Measurements from ENCODE around the gene LGALS13. TPM values are rescaled to one million over a fixed set of nuclear protein-coding genes. Genes with fewer than 3 reads are reported as not detected.

The LGALS13 gene, protein sequence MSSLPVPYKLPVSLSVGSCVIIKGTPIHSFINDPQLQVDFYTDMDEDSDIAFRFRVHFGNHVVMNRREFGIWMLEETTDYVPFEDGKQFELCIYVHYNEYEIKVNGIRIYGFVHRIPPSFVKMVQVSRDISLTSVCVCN
- under 1 TPM in 2 of 10 donors, not detected in 8; 0.34 to 0.71 TPM for polyA plus RNA-seq (ENCODE audit: insufficient read length in 10 of 10)
- long read RNA-seq, donor 1: 0 reads
- long read RNA-seq, donor 2: 0 reads
- long read RNA-seq, donor 3: 0 reads
- long read RNA-seq, donor 4: 0 reads
- long read RNA-seq, donor 5: 0 reads
- long read RNA-seq, donor 6: 0 reads
- long read RNA-seq, donor 7: 0 reads
- long read RNA-seq, donor 8: 0 reads
- long read RNA-seq, donor 9: 0 reads

DNA sequence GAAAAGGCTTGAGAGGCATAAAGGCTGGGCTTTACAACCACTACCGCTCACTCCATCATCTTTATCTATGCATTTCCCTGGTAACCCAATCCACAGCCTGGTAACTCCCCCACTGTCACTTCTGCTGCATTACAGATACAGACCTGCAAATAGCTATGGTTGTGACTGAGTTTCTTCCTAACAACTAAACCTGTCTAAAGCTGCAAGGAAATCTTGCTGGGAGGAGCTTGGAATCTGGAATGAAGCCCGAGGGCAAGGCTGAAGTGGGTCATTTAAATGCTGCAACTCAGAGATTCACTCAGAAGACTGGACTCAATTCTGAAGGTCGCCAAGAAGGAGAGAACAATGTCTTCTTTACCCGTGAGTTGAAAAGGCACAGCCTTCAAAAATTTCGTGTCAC, at the start of gene LGALS13:
TSS of gene LGALS13 (plus strand) at position 301 of the 400 bp plus-strand sequence. CDS start at position 346, 45 bp downstream.
- DNase-seq: no peak

DNA sequence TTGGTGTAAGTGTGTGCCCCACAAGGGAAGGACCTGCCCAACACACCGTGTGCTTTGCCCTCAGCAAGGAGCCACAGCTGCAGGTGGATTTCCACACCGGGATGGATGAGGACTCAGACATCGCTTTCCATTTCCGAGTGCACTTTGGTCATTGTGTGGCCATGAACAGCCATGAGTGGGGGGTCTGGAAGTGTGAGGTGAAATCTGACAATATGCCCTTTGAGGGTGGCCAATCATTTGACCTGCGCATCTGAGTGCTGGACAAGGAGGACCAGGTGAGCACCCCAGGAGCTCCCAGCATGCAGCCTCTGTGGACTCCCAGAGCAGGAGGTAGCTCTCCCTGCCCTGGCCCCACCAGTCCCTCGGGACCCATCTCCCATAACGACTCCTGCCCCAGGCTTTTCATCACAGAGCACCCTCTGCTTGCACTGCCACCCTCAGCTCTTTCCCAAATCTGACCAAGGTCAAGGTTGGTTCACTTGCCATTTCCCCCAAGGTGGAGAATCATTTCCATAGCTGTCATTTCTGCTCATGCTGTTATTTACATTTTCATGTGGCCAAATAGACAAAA, 49.2 kb upstream of the LGALS13 start:
- no peak for DNase-seq

DNA sequence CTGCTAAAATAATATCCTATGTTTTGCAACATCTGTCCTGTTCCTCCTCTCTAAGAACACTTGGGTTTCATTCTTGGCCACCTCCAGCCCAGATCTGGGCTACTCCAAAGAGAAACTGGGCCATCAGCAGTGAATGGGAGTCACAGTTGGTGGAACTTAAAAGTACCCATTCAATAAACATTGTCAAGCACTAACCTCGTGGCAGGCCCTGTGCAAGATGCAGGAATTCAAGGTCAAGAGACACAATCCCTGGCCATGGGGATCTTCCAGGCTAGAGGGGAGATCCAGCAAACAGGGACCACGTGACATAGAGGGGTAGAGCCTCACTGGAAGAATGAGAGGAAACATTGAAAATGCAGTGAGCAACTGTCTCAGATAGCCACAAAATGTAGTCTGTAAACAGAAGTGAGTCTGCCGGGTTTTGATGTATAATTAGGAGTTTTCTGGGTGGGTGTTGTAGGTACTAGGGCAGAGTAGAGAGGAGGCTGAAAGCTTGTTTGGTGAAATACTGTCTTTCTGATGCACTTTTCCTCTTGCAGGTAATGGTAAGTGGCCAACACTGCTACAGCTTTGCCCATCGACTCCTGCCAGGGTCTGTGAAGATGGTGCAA, 47.5 kb upstream of the LGALS13 start:
- DNase-seq: no peak

DNA sequence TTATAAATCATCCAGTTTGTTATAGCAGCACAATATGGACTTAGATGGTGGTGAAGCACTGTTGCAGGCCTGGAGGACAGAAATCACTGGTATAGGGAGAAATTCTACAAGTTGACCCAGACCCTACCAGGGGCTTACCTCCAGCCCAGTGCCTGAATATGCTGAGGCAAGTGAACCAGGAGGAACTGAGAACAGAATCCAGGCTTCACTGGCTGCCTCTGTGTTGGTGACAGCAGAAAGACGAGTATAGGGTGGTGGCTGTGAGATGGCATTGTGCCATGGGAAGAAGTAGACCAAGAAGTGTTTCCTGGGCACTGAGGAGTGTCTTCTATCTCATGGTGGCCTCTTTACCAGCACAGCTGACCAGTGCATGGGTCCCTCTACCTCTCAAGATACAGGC, 46.4 kb upstream of the LGALS13 start:
- DNase-seq: no peak

DNA sequence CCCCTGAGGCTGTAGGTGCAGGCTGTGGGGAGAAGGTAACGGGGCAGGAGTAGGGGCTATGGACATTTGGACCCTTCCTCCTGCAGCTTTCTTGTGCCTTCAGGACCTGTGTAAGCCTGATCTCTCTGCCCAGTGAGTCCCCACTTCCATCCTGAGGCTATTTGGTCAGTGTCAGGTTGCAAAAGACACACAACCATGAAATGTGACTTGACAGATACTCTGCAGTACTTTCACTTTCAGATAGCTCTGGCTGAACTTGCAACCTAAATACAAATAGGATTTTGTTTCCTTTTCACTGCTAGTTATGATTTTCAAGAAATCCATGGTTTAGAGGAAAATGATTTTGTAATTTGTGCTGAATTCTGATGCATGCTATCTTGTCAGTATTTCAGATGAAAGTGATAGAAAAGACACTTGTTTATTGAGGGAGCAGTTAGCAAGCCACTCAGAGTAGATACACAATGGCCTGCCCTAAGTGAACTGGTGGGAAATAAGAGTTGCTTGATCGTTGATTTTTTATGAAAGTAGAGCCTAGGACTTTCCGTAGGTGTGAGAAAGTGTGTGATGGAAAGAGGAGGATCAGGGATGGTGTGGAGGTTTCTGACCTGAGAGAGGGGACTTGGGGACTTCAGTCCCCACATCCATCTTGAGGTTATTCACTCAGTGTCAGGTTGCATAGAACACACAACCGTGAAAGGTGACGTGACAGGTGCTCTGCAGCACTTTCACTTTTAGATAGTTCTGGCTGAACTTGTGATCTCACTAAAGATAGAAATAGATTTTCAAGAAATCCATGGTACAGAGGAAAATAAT, 44.3 kb upstream of the LGALS13 start:
- DNase-seq: no peak

DNA sequence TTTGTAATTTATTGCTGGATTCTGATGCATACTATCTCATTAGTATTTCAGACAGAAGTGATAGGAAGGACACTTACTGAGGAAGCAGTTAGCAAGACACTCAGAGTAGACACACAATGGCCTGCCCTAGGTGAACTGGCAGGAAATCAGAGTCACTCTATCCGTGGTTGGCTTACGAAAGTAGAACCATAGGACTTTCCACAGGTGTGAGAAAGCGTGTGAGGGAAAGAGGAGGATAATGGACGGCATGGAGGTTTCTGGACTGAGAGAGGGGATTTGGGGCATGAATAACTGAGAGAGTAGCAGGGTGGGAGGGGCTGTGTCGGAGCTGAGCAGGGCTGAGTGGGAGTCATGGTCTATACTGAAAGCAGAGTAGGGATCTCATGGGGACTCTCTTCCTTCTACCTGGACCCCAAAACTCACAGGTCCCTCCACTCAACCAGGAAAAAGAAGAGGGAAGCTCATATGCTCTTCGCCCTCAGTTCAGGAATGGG, 43.7 kb upstream of the LGALS13 start:
- no peak for DNase-seq

DNA sequence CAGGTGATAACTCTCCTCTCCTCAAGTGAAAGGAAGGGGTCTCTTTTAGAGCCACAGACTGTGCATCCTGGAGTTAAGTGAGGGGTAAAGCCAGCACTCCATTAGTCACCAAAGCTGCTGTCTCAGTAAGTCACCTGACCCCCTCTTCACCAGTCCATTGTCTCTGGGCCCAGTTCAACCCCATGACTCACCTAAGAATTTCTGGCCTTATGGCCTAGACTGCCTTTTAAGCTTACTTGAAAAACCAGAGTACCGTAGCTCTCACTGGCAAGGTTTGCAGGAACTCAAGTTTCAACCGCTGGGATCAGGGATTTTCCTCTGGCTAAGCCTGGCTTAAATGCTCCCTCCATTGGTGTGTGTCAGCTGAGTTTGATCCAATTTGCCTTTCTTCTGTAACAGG, 38.9 kb upstream of the LGALS13 start:
- DNase-seq: no peak

DNA sequence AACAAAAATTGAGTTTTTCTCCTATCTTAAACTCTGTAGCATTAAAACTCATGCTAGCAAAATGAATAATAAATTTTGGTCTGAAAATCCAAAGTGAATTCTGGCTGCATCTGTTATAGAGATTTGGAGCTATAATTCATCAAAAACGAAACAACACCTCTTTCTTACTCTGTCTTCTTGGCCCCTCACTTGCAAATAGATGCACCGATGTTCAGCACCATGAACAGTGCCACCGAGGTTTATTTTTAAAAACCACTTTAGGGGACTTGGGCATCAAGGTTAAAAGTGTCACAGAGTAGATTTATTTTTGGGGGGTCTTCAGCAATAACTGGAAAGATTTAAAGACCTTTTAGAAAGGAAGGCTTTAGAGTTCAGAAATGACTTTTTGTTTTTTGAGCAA, 36.3 kb upstream of the LGALS13 start:
- DNase-seq: no peak

DNA sequence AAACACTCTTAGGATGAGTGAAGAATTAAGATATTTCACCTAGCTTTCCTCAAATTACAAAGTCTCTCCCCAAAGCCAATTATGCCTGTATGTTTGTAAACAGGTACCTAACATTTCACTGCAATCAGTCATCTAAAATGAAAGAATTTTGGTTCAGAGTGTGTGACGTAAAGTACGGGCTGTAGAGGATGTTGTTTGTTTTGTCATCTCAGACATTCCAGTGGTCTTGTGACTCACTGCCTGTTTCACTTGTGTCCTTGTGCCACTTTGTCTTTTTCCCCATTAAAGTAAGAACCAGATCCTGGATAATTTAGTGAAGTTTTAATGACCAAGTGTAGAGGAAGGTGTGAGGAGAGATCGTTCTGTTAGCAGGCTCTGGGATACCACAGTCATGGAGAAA, 33.7 kb upstream of the LGALS13 start:
- no peak for DNase-seq

DNA sequence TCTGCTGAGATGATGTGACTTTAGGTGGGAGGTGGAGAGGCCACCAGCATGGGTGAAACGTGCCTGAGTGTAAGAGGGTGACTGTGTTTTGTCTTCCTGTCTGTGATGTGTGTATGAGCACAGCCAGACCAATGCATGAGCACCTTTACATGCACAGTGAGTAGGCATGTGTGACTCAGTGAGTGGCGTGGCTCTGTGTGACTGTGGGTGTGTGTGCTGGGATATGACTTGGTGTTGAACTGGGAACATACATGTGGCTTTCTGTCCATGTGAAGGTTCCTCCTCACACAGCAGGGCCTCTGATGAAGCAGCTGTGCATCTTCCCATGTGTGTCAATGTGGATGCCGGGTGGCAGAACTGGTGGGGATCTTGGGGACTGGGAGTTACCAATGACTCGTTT, 19.9 kb upstream of the LGALS13 start:
- no peak for DNase-seq

DNA sequence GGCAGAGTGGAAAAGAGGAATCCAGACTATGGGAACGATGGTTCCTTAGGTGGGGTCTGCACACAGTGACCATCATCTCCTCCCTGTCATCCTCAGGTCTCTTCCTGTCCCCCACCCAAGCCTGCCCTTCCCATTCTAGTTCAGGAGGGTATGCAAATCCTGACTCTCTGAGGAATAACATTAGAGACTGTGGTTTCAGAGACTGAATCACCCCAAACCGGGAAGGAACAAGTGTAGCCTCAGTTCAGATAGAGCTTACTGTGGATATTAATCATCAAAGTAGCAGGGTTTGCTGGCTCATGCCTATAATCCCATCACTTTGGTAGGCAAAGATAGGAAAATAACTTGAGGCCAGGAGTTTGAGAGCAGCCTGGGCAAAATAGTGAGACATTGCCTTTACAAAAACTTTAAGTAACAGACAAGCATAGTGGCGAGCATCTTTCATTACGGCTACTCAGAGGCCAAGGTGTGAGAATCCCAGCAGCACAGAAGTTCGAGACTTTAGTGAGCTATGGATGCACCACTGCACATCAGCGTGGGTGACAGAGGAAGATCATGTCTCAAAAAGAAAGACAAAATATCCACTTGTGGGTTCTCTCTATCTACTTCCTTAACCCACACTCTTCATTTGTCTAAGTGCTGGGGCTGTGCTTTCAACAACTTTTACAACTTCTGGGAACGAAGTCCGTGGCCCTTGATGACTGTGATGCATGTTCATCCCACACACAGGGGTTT, 19.3 kb upstream of the LGALS13 start:
- DNase-seq: no peak

DNA sequence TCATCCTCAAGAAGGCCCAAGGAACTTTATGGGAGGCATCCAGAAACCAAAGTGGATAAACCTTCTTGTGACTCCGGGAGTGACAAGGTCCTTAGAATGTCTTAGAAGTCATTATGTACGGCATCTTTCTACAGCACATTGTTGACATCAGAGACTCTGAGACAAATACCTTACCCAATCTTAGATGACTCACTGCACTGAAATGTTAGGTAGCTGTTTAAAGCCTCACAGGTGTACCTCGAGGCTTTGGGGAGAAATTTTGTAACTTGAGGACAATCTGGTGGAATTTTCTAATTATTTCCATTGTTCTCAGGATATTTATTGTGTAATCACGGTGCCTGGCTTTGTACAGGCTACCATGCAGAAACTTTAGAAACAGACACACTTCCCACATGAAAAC, 14.8 kb upstream of the LGALS13 start:
- no peak for DNase-seq

DNA sequence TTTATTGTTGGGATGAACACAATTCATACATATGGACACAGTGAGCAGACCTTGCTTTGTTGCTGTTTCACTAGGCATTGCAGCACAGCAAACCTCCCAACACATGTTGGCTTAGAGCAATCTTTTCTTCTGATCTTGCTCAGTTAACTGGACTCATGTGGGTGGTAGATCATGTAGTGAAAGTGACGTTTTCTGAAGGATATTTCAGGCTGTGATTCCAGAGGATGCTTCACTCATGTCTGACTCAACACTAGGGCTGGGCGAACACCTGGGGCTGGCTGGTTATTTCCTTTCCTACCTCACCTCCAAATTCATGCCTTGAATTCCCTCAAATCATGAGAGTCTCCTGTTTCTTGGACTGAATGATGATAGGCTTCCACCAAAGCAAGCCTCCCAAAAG, 14.3 kb upstream of the LGALS13 start:
- DNase-seq: no peak

DNA sequence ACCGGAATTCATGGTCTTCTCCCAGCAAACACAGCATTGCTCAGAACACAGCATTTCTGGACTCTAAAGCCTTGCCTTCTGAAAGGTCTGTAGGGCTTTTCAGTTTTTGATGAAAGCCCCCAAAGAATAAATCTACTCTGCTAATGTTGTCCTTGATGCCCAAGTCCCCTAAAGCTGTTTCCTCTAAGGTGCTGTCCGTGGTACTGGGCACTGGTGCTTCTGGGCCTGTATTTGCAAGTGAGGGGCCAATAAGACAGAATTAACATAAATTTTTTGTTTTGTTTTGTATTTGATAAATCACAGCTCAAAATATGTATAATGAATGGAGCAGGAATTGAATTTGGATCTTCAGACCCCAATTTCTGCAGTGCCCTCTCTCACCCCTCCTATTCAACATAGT, 12.1 kb upstream of the LGALS13 start:
- DNase-seq: peak in 2 of 3 donors; percentile 0 to 3

DNA sequence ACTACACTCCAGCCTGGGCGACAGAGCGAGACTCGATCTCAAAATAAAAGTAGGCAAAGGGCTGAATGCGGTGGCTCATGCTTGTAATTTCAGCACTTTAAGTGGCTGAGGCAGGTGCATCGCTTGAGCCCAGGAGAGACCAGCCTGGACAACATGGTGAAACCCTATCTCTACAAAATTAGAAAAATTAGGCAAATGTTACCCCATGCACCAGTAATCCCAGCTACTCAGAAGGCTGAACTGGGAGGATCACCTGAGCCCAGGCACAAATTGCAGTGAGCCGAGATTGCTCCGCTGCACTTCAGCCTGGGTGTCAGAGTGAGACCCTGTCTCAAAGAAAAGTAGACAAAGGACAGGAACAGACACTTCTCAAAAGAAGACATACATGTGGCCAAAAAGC, 9.9 kb upstream of the LGALS13 start:
- no peak for DNase-seq

DNA sequence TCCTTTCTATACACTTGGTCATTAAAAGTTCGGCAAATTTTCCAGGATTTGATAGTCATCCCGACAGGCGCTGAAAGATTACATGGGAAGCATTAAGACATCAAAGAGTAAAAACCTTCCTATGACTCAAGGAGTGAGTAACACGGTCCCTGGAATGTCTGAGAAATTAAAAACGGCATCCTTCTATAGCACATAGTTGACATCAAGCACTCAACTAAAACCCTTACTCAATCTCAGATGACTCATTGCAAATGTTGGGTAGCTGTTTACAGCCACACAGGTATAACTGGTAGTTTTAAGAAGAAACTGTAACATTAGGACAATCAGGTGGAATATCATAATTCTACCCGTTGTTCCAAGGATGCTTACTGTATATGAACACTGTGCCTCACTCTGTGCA, 6.4 kb upstream of the LGALS13 start:
- no peak for DNase-seq

DNA sequence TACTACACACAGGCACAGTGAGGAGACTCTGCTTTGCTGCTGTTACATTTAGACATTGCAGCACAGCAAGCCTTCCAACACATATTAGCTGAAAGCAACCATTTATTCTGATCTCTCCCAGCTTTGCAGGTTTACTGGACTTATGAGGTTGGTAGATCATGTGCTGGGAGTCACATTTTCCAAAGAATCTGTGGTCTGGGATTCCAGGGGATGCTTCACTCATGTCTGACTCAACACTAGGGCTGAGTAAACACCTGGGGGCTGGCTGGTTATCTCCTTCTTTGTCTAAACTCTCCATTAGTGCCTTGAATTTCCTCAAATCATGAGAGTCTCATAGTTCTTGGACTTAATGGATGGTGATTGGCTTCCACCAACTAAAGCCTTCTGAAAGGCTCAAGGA, 5.4 kb upstream of the LGALS13 start:
- no peak for DNase-seq

DNA sequence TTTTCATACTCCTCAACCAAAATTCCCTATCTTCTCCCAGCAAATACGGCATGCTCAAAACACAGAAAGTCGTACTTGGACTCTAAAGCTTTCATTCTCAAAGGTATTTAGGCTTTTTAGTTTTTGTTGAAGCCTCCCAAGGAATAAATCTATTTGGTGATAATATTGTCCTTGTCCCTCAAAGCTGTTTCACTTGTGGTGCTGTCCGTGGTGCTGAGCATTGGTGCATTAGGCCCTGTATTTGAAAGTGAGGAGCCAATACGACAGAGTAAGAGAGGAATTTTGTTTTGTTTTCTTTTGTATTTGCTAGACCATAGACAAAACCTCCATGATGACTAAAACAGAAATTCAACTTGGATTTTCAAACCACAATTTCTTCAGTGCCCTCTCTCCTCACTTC, 3.2 kb upstream of the LGALS13 start:
- peak; percentile 2 to 34 (median 19) for DNase-seq

DNA sequence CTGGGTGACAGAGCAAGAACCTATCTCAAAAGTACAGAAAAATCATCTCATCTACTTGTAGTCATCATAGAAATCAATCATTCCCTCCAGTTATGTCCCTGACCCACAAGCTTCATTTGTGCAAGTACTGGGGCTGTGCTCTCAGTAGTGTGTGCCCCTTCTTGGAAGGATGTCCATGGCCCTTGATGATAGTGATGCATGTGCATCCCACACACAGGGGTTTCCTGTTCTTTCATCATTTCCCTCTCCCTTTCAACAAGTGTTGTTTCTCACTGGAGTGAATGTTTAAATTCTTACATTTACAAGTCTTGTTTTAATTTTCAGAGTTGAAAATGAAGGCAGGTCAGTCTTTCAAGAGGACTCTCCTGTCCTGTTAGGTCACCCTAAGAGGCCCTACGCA, 1.5 kb downstream of the LGALS13 start:
- no peak for DNase-seq

DNA sequence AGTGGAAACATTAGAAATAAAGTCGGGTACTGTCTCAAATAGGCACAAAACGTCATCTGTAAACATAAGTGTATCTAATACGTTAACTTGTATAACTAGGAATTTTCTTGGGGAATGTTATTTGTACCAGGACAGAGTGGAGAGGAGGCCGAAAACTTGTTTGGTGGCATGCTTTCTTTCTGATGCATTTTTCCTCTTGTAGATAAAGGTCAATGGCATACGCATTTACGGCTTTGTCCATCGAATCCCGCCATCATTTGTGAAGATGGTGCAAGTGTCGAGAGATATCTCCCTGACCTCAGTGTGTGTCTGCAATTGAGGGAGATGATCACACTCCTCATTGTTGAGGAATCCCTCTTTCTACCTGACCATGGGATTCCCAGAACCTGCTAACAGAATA, 4.7 kb downstream of the LGALS13 start:
- DNase-seq: no peak

DNA sequence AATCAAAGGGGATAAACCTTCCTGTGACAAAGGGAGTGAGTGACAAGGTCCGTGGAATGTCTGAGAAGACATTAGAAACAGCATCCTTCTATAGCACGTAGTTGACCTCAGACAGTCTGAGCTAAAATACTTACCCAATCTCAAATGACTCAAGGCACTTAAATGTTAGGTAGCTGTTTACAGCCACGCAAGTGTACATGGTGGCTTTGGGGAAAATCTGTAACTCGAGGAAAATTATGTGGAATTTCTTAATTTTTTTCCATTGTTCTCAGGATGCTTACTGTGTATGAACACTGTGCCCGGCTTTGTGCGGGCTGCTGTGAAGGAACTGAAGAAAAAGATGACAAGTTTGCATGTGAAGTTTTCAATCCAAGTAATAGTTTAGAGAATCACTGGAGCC, 5.2 kb downstream of the LGALS13 start:
- no peak for DNase-seq

DNA sequence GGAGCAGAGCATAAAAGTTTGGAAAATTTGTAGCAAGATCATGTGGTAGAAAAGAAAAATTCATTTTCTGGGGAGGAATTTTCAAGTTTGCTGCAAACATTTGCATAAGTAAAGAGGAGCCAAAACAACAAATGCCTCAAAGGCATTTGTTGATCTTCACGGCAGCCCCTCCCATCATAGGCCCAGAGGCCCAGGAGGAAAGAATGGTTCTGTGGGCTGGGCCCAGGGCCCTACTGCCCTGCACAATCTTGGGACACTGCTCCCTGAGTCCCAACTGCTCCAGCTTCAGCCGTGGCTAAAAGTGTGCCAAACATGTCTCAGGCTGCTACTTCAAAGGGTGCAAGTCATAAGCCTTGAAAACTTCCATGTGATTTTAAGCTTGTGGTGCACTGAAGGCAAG, 11.3 kb downstream of the LGALS13 start:
- no peak for DNase-seq
